Peyer's patch (tissue), 4 donors: ENCODE results near the gene MLPH. TPM values are rescaled to one million over a fixed set of nuclear protein-coding genes. Genes with fewer than 3 reads are reported as not detected.

Experiments used
- DNase-seq, 3 donors: peaks; one replicate each; pipeline ENCODE4 v3.0.0-alpha.2; 2017 to 2019
- H3K27ac ChIP-seq, 4 donors: fragments of 200-600 bp; sonication (generic); one replicate each; pipeline ENCODE4 v1.5.1; 2016 to 2019
- H3K27me3 ChIP-seq, 2 donors: fragments of 200-600 bp; sonication (generic); one replicate each; pipeline ENCODE4 v1.5.1; 2019
- H3K36me3 ChIP-seq, 3 donors: fragments of 200-600 bp; sonication (generic); one replicate each; pipeline ENCODE4 v1.5.1; 2016 to 2019
- H3K4me1 ChIP-seq, 4 donors: fragments of 200-600 bp; sonication (generic); one replicate each; pipeline ENCODE4 v1.5.1; 2016 to 2019
- H3K4me3 ChIP-seq, 4 donors: fragments of 200-600 bp; sonication (generic); 1 replicate in 3 of 4; 2 replicates in 1 of 4; pipeline ENCODE4 v1.5.1; 2016 to 2019; ENCODE audit warnings: mild to moderate bottlenecking in 1 of 4
- H3K9me3 ChIP-seq, 4 donors: fragments of 200-600 bp; sonication (generic); one replicate each; pipeline ENCODE4 v1.5.1; 2016 to 2019; ENCODE audit warnings: mild to moderate bottlenecking in 1 of 4
- CTCF ChIP-seq, 6 experiments: fragments of 450-650 bp in 4 of 6; fragments of 200-600 bp in 2 of 6; sonication (generic) in 1 of 6; IDR thresholded peaks; one replicate each; pipeline ENCODE4 v1.5.1; 2017 to 2019; ENCODE audit warnings: antibody characterized with exemption in 6 of 6, mild to moderate bottlenecking in 3 of 6, moderate library complexity in 1 of 6
- POLR2A ChIP-seq, 2 donors: fragments of 450-650 bp; IDR thresholded peaks; one replicate each; pipeline ENCODE4 v1.5.1; 2017; ENCODE audit warnings: antibody characterized with exemption in 2 of 2, mild to moderate bottlenecking in 2 of 2, moderate library complexity in 2 of 2
- total RNA-seq, 4 donors: library from RNA; depleted of rRNA; stranded (reverse); fragments of >200 nt; gene quantifications; one replicate each; pipeline ENCODE4 v1.1.0, GENCODE V29; 2016

The MLPH gene
- total RNA-seq, 4 donors from 2014 or later: 82.5 to 195 (median 116) TPM

- TF ChIP-seq CTCF (IDR thresholded peaks at IDR 0.05) (no peak), POLR2A (IDR thresholded peaks at IDR 0.05) (no peak)
- peak overlapping the region in 1 of 4 donors; percentile 12 for H3K27ac ChIP-seq
- H3K9me3 ChIP-seq: no peaks in the 10 kb centered on the region
- no peak for DNase-seq
- H3K4me3 ChIP-seq: no peak overlapping the region
- no peaks in the 10 kb centered on the region for H3K36me3 ChIP-seq
- H3K4me1 ChIP-seq: no peaks in the 10 kb centered on the region
- no peaks in the 10 kb centered on the region for H3K27me3 ChIP-seq
Measured at GRCh38 chr2:237457388-237457941, 29.6 kb upstream of the MLPH start.

GRCh38 chr2:237458519-237458918, 28.5 kb upstream of the MLPH start:
- Histone ChIP-seq H3K36me3 (no peaks in the 10 kb centered on the region), H3K4me3 (no peak overlapping the region), H3K27me3 (no peaks in the 10 kb centered on the region), H3K4me1 (no peaks in the 10 kb centered on the region), H3K27ac (no peak overlapping the region), H3K9me3 (no peaks in the 10 kb centered on the region)
- no peak for DNase-seq
- TF ChIP-seq CTCF (IDR thresholded peaks at IDR 0.05) (no peak), POLR2A (IDR thresholded peaks at IDR 0.05) (no peak)

DNA sequence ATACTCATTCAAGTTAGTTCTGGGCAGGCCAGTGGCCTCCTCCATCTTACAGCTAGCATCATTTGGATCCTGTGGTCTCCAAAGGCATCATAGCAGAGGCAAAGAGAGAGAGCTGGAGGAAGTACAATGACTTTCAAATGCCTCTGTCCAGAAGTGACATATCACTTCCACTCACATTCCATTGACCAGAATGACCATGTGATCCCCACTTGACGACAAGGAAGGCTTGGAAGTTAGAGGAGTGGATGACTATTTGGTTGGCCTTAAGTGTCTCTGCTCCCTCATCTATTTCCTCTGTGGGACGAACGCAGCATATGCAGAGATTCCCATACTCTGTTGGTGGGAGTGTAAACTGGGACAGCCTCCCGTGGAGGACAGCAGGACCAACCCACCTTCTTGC, 27.8 kb upstream of the MLPH start:
- H3K4me3 ChIP-seq: no peak overlapping the region
- H3K4me1 ChIP-seq: no peaks in the 10 kb centered on the region
- no peaks in the 10 kb centered on the region for H3K36me3 ChIP-seq
- H3K27ac ChIP-seq: no peak overlapping the region
- TF ChIP-seq POLR2A (IDR thresholded peaks at IDR 0.05) (no peak), CTCF (IDR thresholded peaks at IDR 0.05) (no peak)
- H3K9me3 ChIP-seq: no peaks in the 10 kb centered on the region
- H3K27me3 ChIP-seq: no peaks in the 10 kb centered on the region
- DNase-seq: no peak

DNA sequence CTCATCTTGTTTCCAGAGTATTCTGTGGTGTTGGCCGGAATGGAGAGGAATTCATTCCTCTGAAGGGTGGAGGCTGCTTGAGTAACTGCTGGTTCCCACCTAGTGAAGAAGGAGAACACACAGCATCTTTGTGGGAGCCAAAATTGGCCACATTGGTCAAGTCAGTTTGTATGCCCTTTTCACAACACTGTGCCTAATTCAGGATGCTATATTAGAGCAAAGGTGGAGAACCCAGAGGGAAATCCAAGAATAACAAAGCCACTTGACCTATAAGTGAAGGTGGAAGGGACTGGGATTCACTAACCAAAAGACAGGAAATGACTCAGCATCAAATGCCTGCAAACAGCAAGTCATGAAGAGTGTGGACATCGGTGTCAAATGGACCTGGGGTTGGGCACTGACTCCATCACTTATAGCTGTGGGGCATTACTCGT, 27.3 kb upstream of the MLPH start:
- Histone ChIP-seq H3K4me1 (no peaks in the 10 kb centered on the region), H3K36me3 (no peaks in the 10 kb centered on the region), H3K27ac (no peak overlapping the region), H3K4me3 (no peak overlapping the region), H3K9me3 (no peaks in the 10 kb centered on the region), H3K27me3 (no peaks in the 10 kb centered on the region)
- TF ChIP-seq CTCF (IDR thresholded peaks at IDR 0.05) (no peak), POLR2A (IDR thresholded peaks at IDR 0.05) (no peak)
- no peak for DNase-seq

- Histone ChIP-seq H3K4me3 (no peak overlapping the region), H3K27me3 (no peaks in the 10 kb centered on the region), H3K27ac (no peak overlapping the region), H3K4me1 (no peaks in the 10 kb centered on the region), H3K36me3 (no peaks in the 10 kb centered on the region), H3K9me3 (no peaks in the 10 kb centered on the region)
- DNase-seq: no peak
- TF ChIP-seq POLR2A (IDR thresholded peaks at IDR 0.05) (no peak), CTCF (IDR thresholded peaks at IDR 0.05) (no peak)
Measured at GRCh38 chr2:237464757-237465391, 22.2 kb upstream of the MLPH start.
